Mesendoderm (in vitro differentiated cells): ENCODE measurements around the gene SMIM1. TPM values are rescaled to one million over a fixed set of nuclear protein-coding genes. Genes with fewer than 3 reads are reported as not detected.

Experiments used
- DNase-seq: peaks from one replicate; pipeline ENCODE4 v3.0.0; 2013
- H2AK5ac ChIP-seq: 2 replicates; pipeline ENCODE4 v1.6.1; 2013; ENCODE audit warnings: low read length, inconsistent platforms
- H2BK120ac ChIP-seq: 2 replicates; pipeline ENCODE4 v1.6.1; 2013; ENCODE audit warnings: low read depth, mild to moderate bottlenecking, low read length, moderate library complexity, mixed read lengths
- H2BK15ac ChIP-seq: replicated peaks from 2 replicates; pipeline ENCODE4 v1.6.1; 2013; ENCODE audit warnings: low read depth, mild to moderate bottlenecking, moderate library complexity
- H2BK5ac ChIP-seq: 2 replicates; pipeline ENCODE4 v1.6.1; 2013; ENCODE audit warnings: low read length, inconsistent platforms
- H3K18ac ChIP-seq: 2 replicates; pipeline ENCODE4 v1.6.1; 2013; ENCODE audit warnings: mild to moderate bottlenecking, low read length, mixed read lengths
- H3K23ac ChIP-seq: one replicate; pipeline ENCODE4 v1.6.1; 2013; ENCODE audit warnings: low read length
- H3K27ac ChIP-seq: 2 replicates; pipeline ENCODE4 v1.5.1; 2013; ENCODE audit warnings: low read depth, mild to moderate bottlenecking, inconsistent platforms, low read length, moderate library complexity
- H3K27me3 ChIP-seq: 2 replicates; pipeline ENCODE4 v1.6.1; 2013; ENCODE audit warnings: low read length, control low read depth, mild to moderate bottlenecking, inconsistent platforms; ENCODE audit not compliant: insufficient read depth, poor library complexity
- H3K36me3 ChIP-seq: 2 replicates; pipeline ENCODE4 v1.6.1; 2013; ENCODE audit warnings: low read length, inconsistent platforms; ENCODE audit not compliant: control insufficient read depth, insufficient read depth
- H3K4ac ChIP-seq: one replicate; pipeline ENCODE4 v1.6.1; 2013; ENCODE audit warnings: low read depth, mild to moderate bottlenecking, low read length, moderate library complexity
- H3K4me1 ChIP-seq: 2 replicates; pipeline ENCODE4 v1.6.1; 2013; ENCODE audit warnings: low read depth, low read length, inconsistent platforms; ENCODE audit not compliant: control insufficient read depth
- H3K4me2 ChIP-seq: 2 replicates; pipeline ENCODE4 v1.6.1; 2013; ENCODE audit warnings: low read length
- H3K4me3 ChIP-seq: 2 replicates; pipeline ENCODE4 v1.5.1; 2013; ENCODE audit warnings: mild to moderate bottlenecking, low read length
- H3K56ac ChIP-seq: one replicate; pipeline ENCODE4 v1.6.1; 2013; ENCODE audit warnings: low read length
- H3K79me1 ChIP-seq: 2 replicates; pipeline ENCODE4 v1.6.1; 2013; ENCODE audit warnings: low read length, inconsistent platforms
- H3K79me2 ChIP-seq: 2 replicates; pipeline ENCODE4 v1.6.1; 2013; ENCODE audit warnings: mild to moderate bottlenecking, low read length; ENCODE audit not compliant: control insufficient read depth, insufficient read depth
- H3K9ac ChIP-seq: 2 replicates; pipeline ENCODE4 v1.6.1; 2013; ENCODE audit warnings: low read length, inconsistent platforms
- H4K5ac ChIP-seq: one replicate; pipeline ENCODE4 v1.6.1; 2013; ENCODE audit warnings: low read length
- H4K8ac ChIP-seq: one replicate; pipeline ENCODE4 v1.6.1; 2013; ENCODE audit warnings: low read depth, mild to moderate bottlenecking, control low read depth, low read length, moderate library complexity
- WGBS: extraction: QIAGEN DNeasy Blood & Tissue Kit; methylation state at CpG from one replicate; pipeline ENCODE4 v1.1.7; 2013; ENCODE audit warnings: low lambda C conversion rate, missing lambda C conversion rate; ENCODE audit not compliant: insufficient coverage; ENCODE audit errors: extremely low coverage; 5-methylcytosine and 5-hydroxymethylcytosine counted together
- small RNA-seq: library from polyadenylated mRNA; stranded (forward); fragments of <200 nt; extraction: miRNeasy Mini kit (QIAGEN cat#:217004); gene quantifications from one replicate; pipeline ENCODE3, GENCODE V24; 2013; ENCODE audit not compliant: insufficient read depth

Gene SMIM1

DNA sequence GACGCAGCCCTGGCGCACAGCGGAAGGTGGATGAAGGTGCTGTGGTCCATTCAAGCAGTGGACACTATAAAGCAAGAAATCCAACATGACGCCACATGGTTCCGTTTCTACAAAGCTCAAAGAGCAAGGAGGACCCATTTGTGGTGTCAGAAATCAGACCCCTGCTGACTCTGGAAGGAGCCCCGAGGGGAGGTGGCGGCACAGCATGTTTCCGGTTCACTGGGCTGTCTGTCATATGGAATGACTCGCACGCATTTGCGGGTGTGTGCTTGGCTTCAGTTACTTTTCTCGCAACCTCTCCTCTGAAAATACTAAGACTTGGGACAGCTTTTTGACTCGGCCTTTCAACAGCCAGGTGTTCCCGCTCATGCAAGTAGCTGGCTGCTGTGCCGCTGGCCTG, 52.8 kb downstream of the SMIM1 start:
- Histone ChIP-seq H3K9ac (no peak overlapping the region), H3K4me1 (no peaks in the 10 kb centered on the region), H3K23ac (no peak overlapping the region), H3K56ac (no peak overlapping the region), H3K79me2 (no peaks in the 10 kb centered on the region), H3K4ac (no peak overlapping the region), H2AK5ac (no peak overlapping the region), H3K27ac (no peak overlapping the region), H3K79me1 (no peaks in the 10 kb centered on the region), H2BK120ac (no peak overlapping the region), H3K4me2 (no peak overlapping the region), H4K8ac (no peak overlapping the region), H2BK5ac (no peak overlapping the region), H4K5ac (no peak overlapping the region), H3K36me3 (peaks cover 5% of the 10 kb centered on the region), H2BK15ac (no peak overlapping the region), H3K4me3 (no peak overlapping the region), H3K18ac (no peak overlapping the region), H3K27me3 (no peaks in the 10 kb centered on the region)
- DNase-seq, result no peak
- WGBS, result no CpG with 5 or more reads among the region's 15 CpGs

Small RNAs within 50 kb of the gene (small RNA-seq; reads per million reads assigned to genes)
- gene RF02197 (not detected), gene RN7SL574P (not detected)
